SK-N-MC (cell line): ENCODE data around the gene BFSP2.

Source experiments
- EZH2 ChIP-seq: fragments of 200-600 bp; sonication (generic); IDR thresholded peaks from one replicate; pipeline ENCODE4 v1.6.1; 2017; ENCODE audit warnings: antibody characterized with exemption
- POLR2AphosphoS5 ChIP-seq: IDR thresholded peaks from 2 replicates; pipeline ENCODE4 v1.6.1; 2012; ENCODE audit warnings: mild to moderate bottlenecking, low read depth, low read length, borderline replicate concordance

DNA sequence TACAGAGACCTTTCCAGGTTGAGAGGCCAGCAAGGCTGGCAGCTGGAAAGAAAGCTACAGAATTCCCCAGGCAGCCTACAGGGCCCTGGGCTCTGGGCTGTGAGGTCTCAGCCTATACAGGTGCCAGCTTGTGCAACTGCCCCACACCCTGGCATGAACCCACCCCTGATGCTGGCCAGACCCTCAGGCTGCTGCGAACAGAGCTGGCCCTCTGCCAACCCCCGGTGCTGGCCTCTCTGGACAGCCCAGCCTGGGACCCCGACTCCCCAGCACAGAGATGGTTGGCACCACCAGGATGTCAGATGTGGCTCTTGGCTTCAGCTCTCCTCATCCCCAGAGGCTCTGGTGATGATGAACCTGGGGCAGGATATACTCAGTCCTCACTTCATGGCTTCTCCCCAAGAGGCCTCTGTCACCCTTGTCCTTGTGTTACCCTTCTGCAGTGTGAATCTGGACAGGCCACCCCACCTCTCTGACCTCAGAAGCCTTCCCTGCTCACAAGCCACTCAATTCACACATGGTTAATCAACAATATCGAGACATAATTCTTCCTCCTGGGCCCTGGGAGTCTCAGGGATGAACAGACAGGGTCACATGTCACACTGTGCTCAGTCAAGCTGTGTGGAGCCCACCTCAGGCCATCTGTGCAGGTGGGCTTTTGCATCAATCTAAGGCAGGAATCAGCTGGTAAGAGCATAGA is 11.0 kb upstream of the BFSP2 start:
- no peak for TF ChIP-seq POLR2AphosphoS5
- TF ChIP-seq EZH2: no peak
